Mesendoderm (in vitro differentiated cells): ENCODE results near the gene ZNF568. TPM values are rescaled to one million over a fixed set of nuclear protein-coding genes. Genes with fewer than 3 reads are reported as not detected.

ENCODE experiments used
- DNase-seq: peaks from one replicate; pipeline ENCODE4 v3.0.0; 2013
- H2AK5ac ChIP-seq: 2 replicates; pipeline ENCODE4 v1.6.1; 2013; ENCODE audit warnings: low read length, inconsistent platforms
- H2BK120ac ChIP-seq: 2 replicates; pipeline ENCODE4 v1.6.1; 2013; ENCODE audit warnings: low read depth, mild to moderate bottlenecking, low read length, moderate library complexity, mixed read lengths
- H2BK15ac ChIP-seq: replicated peaks from 2 replicates; pipeline ENCODE4 v1.6.1; 2013; ENCODE audit warnings: low read depth, mild to moderate bottlenecking, moderate library complexity
- H2BK5ac ChIP-seq: 2 replicates; pipeline ENCODE4 v1.6.1; 2013; ENCODE audit warnings: low read length, inconsistent platforms
- H3K18ac ChIP-seq: 2 replicates; pipeline ENCODE4 v1.6.1; 2013; ENCODE audit warnings: mild to moderate bottlenecking, low read length, mixed read lengths
- H3K23ac ChIP-seq: one replicate; pipeline ENCODE4 v1.6.1; 2013; ENCODE audit warnings: low read length
- H3K27ac ChIP-seq: 2 replicates; pipeline ENCODE4 v1.5.1; 2013; ENCODE audit warnings: low read depth, mild to moderate bottlenecking, inconsistent platforms, low read length, moderate library complexity
- H3K27me3 ChIP-seq: 2 replicates; pipeline ENCODE4 v1.6.1; 2013; ENCODE audit warnings: low read length, control low read depth, mild to moderate bottlenecking, inconsistent platforms; ENCODE audit not compliant: insufficient read depth, poor library complexity
- H3K36me3 ChIP-seq: 2 replicates; pipeline ENCODE4 v1.6.1; 2013; ENCODE audit warnings: low read length, inconsistent platforms; ENCODE audit not compliant: control insufficient read depth, insufficient read depth
- H3K4ac ChIP-seq: one replicate; pipeline ENCODE4 v1.6.1; 2013; ENCODE audit warnings: low read depth, mild to moderate bottlenecking, low read length, moderate library complexity
- H3K4me1 ChIP-seq: 2 replicates; pipeline ENCODE4 v1.6.1; 2013; ENCODE audit warnings: low read depth, low read length, inconsistent platforms; ENCODE audit not compliant: control insufficient read depth
- H3K4me2 ChIP-seq: 2 replicates; pipeline ENCODE4 v1.6.1; 2013; ENCODE audit warnings: low read length
- H3K4me3 ChIP-seq: 2 replicates; pipeline ENCODE4 v1.5.1; 2013; ENCODE audit warnings: mild to moderate bottlenecking, low read length
- H3K56ac ChIP-seq: one replicate; pipeline ENCODE4 v1.6.1; 2013; ENCODE audit warnings: low read length
- H3K79me1 ChIP-seq: 2 replicates; pipeline ENCODE4 v1.6.1; 2013; ENCODE audit warnings: low read length, inconsistent platforms
- H3K79me2 ChIP-seq: 2 replicates; pipeline ENCODE4 v1.6.1; 2013; ENCODE audit warnings: mild to moderate bottlenecking, low read length; ENCODE audit not compliant: control insufficient read depth, insufficient read depth
- H3K9ac ChIP-seq: 2 replicates; pipeline ENCODE4 v1.6.1; 2013; ENCODE audit warnings: low read length, inconsistent platforms
- H4K5ac ChIP-seq: one replicate; pipeline ENCODE4 v1.6.1; 2013; ENCODE audit warnings: low read length
- H4K8ac ChIP-seq: one replicate; pipeline ENCODE4 v1.6.1; 2013; ENCODE audit warnings: low read depth, mild to moderate bottlenecking, control low read depth, low read length, moderate library complexity
- WGBS: extraction: QIAGEN DNeasy Blood & Tissue Kit; methylation state at CpG from one replicate; pipeline ENCODE4 v1.1.7; 2013; ENCODE audit warnings: low lambda C conversion rate, missing lambda C conversion rate; ENCODE audit not compliant: insufficient coverage; ENCODE audit errors: extremely low coverage; 5-methylcytosine and 5-hydroxymethylcytosine counted together
- polyA plus RNA-seq, 2 experiments: library from polyadenylated mRNA; stranded (reverse); fragments of 200-250 nt; gene quantifications; one replicate each; pipeline ENCODE4 v1.2.3, GENCODE V29; 2013

Gene ZNF568
- 3.1 TPM for polyA plus RNA-seq (2013, experiment 1 of 2)
- polyA plus RNA-seq (2013, experiment 2 of 2): 3.0 TPM

DNA sequence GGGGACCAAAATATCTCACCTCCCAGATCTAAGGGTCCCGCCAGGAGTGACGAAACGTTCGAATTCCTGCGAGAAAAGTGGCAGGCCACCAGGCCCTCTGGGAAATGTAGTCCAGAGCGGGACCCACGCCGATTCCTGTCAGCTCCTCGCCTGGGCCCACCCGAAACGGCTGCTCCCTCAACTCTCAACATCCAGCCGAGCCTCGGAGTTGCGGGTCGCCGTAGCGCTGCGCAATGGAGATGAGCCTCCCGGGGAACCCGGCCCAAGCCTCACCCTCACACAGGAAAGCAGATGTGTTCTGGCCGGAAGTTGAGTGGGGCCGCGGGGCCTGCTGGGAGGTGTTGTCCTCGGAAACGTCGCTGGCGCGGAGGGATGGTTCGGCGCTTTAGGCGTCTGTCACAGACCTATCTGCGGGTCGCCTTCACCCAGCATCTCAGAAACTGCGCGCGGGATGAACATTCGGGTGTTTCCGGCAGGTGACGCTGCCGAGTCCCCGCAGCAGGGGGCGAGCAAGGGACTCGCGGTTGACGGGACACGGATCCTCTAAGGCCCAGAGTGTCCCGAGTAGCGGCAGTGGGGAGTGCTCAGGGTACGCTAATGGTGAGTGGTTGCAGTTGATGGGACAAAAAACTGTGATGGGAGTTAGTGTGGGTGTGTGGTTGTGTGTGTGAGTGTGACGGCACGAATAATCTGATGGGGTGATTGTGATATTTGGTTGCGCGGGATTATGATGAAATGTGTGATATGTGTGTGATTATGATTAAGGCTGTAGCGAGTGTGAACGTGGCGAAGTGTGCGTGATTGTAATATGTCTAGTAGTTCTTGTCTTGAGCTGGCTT is at the start of gene ZNF568, which contains the start of gene ZNF829:
Gene ZNF568, plus strand, starts transcription at position 341 of the 839 bp plus-strand sequence. CDS start 6,439 bp downstream, outside the sequence.
Gene ZNF829, minus strand, starts transcription at position 300 of the 839 bp plus-strand sequence. CDS start 1,124 bp downstream, outside the sequence.
- peak; percentile 97 for DNase-seq
- Histone ChIP-seq H4K5ac (no peak within 1 kb of the TSS), H3K4me1 (peaks cover 2% of the 10 kb centered on the region), H3K27ac (peak within 1 kb of the TSS; percentile 89), H3K36me3 (peaks cover 1% of the 10 kb centered on the region), H3K79me2 (no peaks in the 10 kb centered on the region), H2BK15ac (no peak within 1 kb of the TSS), H2BK5ac (peak within 1 kb of the TSS; percentile 80), H3K79me1 (peaks cover 6% of the 10 kb centered on the region), H3K4me2 (peak within 1 kb of the TSS; percentile 85), H3K56ac (peak within 1 kb of the TSS; percentile 99), H4K8ac (no peak within 1 kb of the TSS), H3K4ac (no peak within 1 kb of the TSS), H3K4me3 (peak within 1 kb of the TSS; percentile 43), H3K9ac (peak within 1 kb of the TSS; percentile 64), H3K23ac (no peak within 1 kb of the TSS), H3K18ac (peak within 1 kb of the TSS; percentile 76), H2BK120ac (no peak within 1 kb of the TSS), H3K27me3 (no peaks in the 10 kb centered on the region), H2AK5ac (no peak within 1 kb of the TSS)
- 100% methylated on average over 6 of the region's 57 CpGs for WGBS

- no peak overlapping the region for H3K4ac ChIP-seq
- no peak overlapping the region for H3K18ac ChIP-seq
- H3K4me3 ChIP-seq: peak overlapping the region; percentile 17
- H3K79me1 ChIP-seq: no peaks in the 10 kb centered on the region
- WGBS: no CpG with 5 or more reads among the region's 10 CpGs
- H4K5ac ChIP-seq: no peak overlapping the region
- no peaks in the 10 kb centered on the region for H3K36me3 ChIP-seq
- no peaks in the 10 kb centered on the region for H3K4me1 ChIP-seq
- DNase-seq: peak; percentile 28
- H3K56ac ChIP-seq: no peak overlapping the region
- H3K27me3 ChIP-seq: no peaks in the 10 kb centered on the region
- no peak overlapping the region for H2BK15ac ChIP-seq
- H2BK5ac ChIP-seq: no peak overlapping the region
- H2AK5ac ChIP-seq: no peak overlapping the region
- H4K8ac ChIP-seq: no peak overlapping the region
- no peak overlapping the region for H3K9ac ChIP-seq
- no peaks in the 10 kb centered on the region for H3K79me2 ChIP-seq
- H3K23ac ChIP-seq: no peak overlapping the region
- H3K27ac ChIP-seq: no peak overlapping the region
- H3K4me2 ChIP-seq: no peak overlapping the region
- H2BK120ac ChIP-seq: no peak overlapping the region
Measured at GRCh38 chr19:36876993-36877938, 38.9 kb upstream of the ZNF568 start.

- no peak overlapping the region for H3K9ac ChIP-seq
- H4K5ac ChIP-seq: no peak overlapping the region
- peak overlapping the region; percentile 34 for H3K4me3 ChIP-seq
- no peak overlapping the region for H3K56ac ChIP-seq
- H2BK5ac ChIP-seq: no peak overlapping the region
- WGBS: no CpG with 5 or more reads among the region's 3 CpGs
- H3K4ac ChIP-seq: no peak overlapping the region
- no peak overlapping the region for H2AK5ac ChIP-seq
- H2BK15ac ChIP-seq: no peak overlapping the region
- no peaks in the 10 kb centered on the region for H3K79me2 ChIP-seq
- H3K36me3 ChIP-seq: peaks cover 9% of the 10 kb centered on the region
- H3K23ac ChIP-seq: no peak overlapping the region
- H3K27ac ChIP-seq: no peak overlapping the region
- DNase-seq: peak; percentile 26
- H3K18ac ChIP-seq: no peak overlapping the region
- no peaks in the 10 kb centered on the region for H3K4me1 ChIP-seq
- no peak overlapping the region for H4K8ac ChIP-seq
- no peaks in the 10 kb centered on the region for H3K79me1 ChIP-seq
- H2BK120ac ChIP-seq: no peak overlapping the region
- no peaks in the 10 kb centered on the region for H3K27me3 ChIP-seq
- no peak overlapping the region for H3K4me2 ChIP-seq
Measured at GRCh38 chr19:36891768-36892357, 24.3 kb upstream of the ZNF568 start.

- H3K36me3 ChIP-seq: peaks cover 9% of the 10 kb centered on the region
- no peak overlapping the region for H2BK5ac ChIP-seq
- no peak overlapping the region for H2AK5ac ChIP-seq
- no peak overlapping the region for H3K4me3 ChIP-seq
- H3K9ac ChIP-seq: no peak overlapping the region
- no peak for DNase-seq
- H3K4me1 ChIP-seq: no peaks in the 10 kb centered on the region
- no peak overlapping the region for H3K4me2 ChIP-seq
- no peak overlapping the region for H3K23ac ChIP-seq
- H3K27me3 ChIP-seq: no peaks in the 10 kb centered on the region
- WGBS: no CpG with 5 or more reads among the region's 2 CpGs
- no peak overlapping the region for H3K27ac ChIP-seq
- H4K5ac ChIP-seq: no peak overlapping the region
- H3K4ac ChIP-seq: no peak overlapping the region
- H2BK15ac ChIP-seq: no peak overlapping the region
- no peaks in the 10 kb centered on the region for H3K79me2 ChIP-seq
- no peak overlapping the region for H3K18ac ChIP-seq
- H3K56ac ChIP-seq: no peak overlapping the region
- H2BK120ac ChIP-seq: no peak overlapping the region
- no peak overlapping the region for H4K8ac ChIP-seq
- no peaks in the 10 kb centered on the region for H3K79me1 ChIP-seq
Measured at GRCh38 chr19:36894849-36895383, 21.2 kb upstream of the ZNF568 start.

GRCh38 chr19:36898422-36898821 is 17.7 kb upstream of the ZNF568 start:
- H3K79me1 ChIP-seq: no peaks in the 10 kb centered on the region
- no peak overlapping the region for H3K4ac ChIP-seq
- no peaks in the 10 kb centered on the region for H3K4me1 ChIP-seq
- DNase-seq: no peak
- H3K4me2 ChIP-seq: no peak overlapping the region
- no peak overlapping the region for H3K18ac ChIP-seq
- H3K4me3 ChIP-seq: no peak overlapping the region
- H3K36me3 ChIP-seq: no peaks in the 10 kb centered on the region
- no peak overlapping the region for H2BK5ac ChIP-seq
- no peak overlapping the region for H3K9ac ChIP-seq
- H3K56ac ChIP-seq: no peak overlapping the region
- H3K27ac ChIP-seq: no peak overlapping the region
- H2BK15ac ChIP-seq: no peak overlapping the region
- H4K5ac ChIP-seq: no peak overlapping the region
- no peak overlapping the region for H2BK120ac ChIP-seq
- no peaks in the 10 kb centered on the region for H3K79me2 ChIP-seq
- no peak overlapping the region for H2AK5ac ChIP-seq
- no peaks in the 10 kb centered on the region for H3K27me3 ChIP-seq
- no CpG with 5 or more reads among the region's 4 CpGs for WGBS
- H4K8ac ChIP-seq: no peak overlapping the region
- no peak overlapping the region for H3K23ac ChIP-seq
